IMR-90 (cell line): ENCODE data around the gene HYAL3.

Experiments
- CEBPB ChIP-seq: IDR thresholded peaks from 2 replicates; pipeline ENCODE4 v1.6.1; 2012; ENCODE audit warnings: low read depth, low read length, improper control_type of control experiment
- CHD1 ChIP-seq: IDR thresholded peaks from 2 replicates; pipeline ENCODE4 v1.6.1; 2012; ENCODE audit warnings: low read depth, low read length, improper control_type of control experiment
- CTCF ChIP-seq: conservative IDR thresholded peaks from 2 replicates; pipeline ENCODE4 v1.5.1; 2012; ENCODE audit warnings: mild to moderate bottlenecking, low read depth, low read length, improper control_type of control experiment
- MXI1 ChIP-seq: IDR thresholded peaks from 2 replicates; pipeline ENCODE4 v1.6.1; 2012; ENCODE audit warnings: low read depth, mild to moderate bottlenecking, low read length, moderate library complexity, borderline replicate concordance
- POLR2A ChIP-seq: IDR thresholded peaks from 2 replicates; pipeline ENCODE4 v1.6.1; 2012; ENCODE audit warnings: mild to moderate bottlenecking, low read depth, low read length
- RAD21 ChIP-seq: IDR thresholded peaks from 2 replicates; pipeline ENCODE4 v1.6.1; 2012; ENCODE audit warnings: low read length, improper control_type of control experiment
- RFX5 ChIP-seq: IDR thresholded peaks from 2 replicates; pipeline ENCODE4 v1.8.0; 2012; ENCODE audit warnings: low read depth, mild to moderate bottlenecking, low read length, moderate library complexity
- SMC3 ChIP-seq: fragments of 150-350 bp; IDR thresholded peaks from 2 replicates; pipeline ENCODE4 v1.6.1; 2016; ENCODE audit warnings: low read depth, mild to moderate bottlenecking, antibody characterized with exemption, low read length, moderate library complexity
- USF2 ChIP-seq: fragments of 150-350 bp; IDR thresholded peaks from 2 replicates; pipeline ENCODE4 v1.6.1; 2017; ENCODE audit warnings: mild to moderate bottlenecking, antibody characterized with exemption, low read length, low read depth

- TF ChIP-seq RAD21, result no peak
- no peak for TF ChIP-seq SMC3
- TF ChIP-seq CTCF, result peak; percentile 18; the same call in 1 of the 2 replicates
- TF ChIP-seq USF2, result no peak
- TF ChIP-seq CHD1, result no peak
- TF ChIP-seq RFX5, result no peak
- TF ChIP-seq CEBPB, result no peak
- no peak for TF ChIP-seq POLR2A
- no peak for TF ChIP-seq MXI1
These were observed 1.1 kb downstream of the HYAL3 start for GRCh38 chr3:50297896-50298725.
